GM18502 (cell line): ENCODE measurements around the gene PTH2.
"Not testable (repeated sequence)": the region's sequence is repeated elsewhere in the genome, so short reads cannot be mapped to it uniquely, and the experiment has no call there.

Source experiments
- ATAC-seq: cut with Tn5 transposase; IDR thresholded peaks from one replicate; pipeline ENCODE4 v1.9.1; 2021; ENCODE audit warnings: mild to moderate bottlenecking; ENCODE audit not compliant: unreplicated experiment, poor library complexity

PTH2 gene

GRCh38 chr19:49450405-49450804 is 27.2 kb upstream of the PTH2 start:
- no peak for ATAC-seq

DNA sequence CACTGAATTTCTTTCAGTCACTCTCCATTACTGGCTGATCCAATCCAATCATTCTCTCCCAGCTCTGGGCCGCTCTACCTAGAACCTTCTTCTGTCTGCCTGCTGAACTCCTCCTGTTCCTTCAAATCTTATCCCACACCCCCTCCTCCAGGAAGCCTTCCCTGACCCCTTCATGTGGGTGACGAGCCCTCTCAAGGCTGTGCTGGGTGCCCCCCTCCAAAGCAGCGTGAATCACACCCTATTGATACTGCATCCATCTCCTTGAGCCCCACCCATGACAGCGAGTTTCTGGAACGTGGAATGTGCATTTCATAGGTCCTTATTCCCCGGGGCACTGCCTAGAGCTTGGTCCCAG is 25.2 kb upstream of the PTH2 start:
- ATAC-seq: no peak

DNA sequence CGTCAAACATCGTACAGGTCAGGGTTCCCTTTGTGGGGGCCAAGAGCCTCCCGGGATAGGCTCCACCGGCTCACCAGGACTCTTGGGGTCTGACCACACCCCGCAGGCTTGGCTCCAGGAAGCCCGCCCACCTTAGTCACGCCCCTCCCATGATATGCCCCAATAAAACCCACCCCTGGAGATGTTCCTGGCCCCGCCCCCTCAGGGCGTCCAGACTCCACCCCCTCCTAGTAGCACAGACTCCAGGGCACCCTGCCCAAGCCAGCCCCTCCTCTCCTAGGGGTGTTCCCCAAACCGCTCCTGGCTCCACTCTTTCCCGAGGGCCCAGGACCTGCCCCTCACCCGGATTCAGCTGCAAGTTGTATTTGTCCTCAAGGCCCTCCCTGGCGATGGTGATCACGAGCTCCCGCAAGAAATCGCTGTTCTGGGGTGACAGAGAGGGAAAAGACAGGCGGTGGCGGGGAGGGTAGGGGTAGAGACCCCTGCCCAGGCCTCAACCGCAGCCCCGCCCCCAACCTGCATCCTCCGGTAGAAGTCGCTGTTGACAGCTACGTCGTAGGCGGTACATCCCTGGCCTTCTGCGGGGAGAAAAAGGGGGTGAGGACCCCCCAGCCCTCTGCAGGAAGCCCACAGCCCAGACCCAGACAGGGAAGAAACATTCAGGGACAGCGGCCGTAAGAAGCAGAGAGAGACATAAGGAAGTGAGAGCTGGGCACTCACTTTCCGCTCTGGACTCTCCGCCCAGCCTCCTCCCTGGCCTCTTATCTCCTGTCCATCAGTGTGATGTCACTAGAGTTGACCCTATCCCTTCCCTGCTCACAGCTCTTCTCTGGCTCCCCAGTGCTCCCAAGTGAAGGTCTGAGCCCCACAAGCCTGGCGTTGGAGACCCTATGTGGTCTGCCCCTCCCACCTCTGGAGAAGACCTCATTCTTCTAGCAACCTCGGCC is 24.5 kb upstream of the PTH2 start:
- no peak for ATAC-seq

DNA sequence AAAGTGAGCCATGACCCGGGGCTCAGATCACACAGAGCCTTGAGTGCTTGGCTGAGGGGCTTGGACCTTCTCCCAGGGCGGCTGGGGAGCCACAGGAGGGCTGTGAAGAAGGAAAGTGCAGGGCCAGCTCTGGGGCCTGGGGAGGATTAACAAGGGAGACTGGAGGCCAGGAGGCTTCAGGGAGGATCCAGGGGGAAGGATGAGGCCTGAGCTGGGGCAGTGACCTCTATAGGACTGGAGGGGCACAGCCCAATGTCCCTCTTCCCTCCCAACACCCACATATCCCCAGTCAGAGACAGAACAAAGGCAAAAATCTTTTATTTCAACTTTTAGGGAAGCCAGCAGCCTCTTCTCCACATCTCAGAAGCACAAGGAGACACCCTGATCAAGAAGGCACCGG is 22.8 kb upstream of the PTH2 start:
- no peak for ATAC-seq

- ATAC-seq: not testable (repeated sequence)
Observed at GRCh38 chr19:49444100-49444700, 21.0 kb upstream of the PTH2 start.

GRCh38 chr19:49443366-49444099 is 20.3 kb upstream of the PTH2 start:
- peak; percentile 80 for ATAC-seq

GRCh38 chr19:49442771-49443365 is 19.6 kb upstream of the PTH2 start:
- ATAC-seq: peak; percentile 9

DNA sequence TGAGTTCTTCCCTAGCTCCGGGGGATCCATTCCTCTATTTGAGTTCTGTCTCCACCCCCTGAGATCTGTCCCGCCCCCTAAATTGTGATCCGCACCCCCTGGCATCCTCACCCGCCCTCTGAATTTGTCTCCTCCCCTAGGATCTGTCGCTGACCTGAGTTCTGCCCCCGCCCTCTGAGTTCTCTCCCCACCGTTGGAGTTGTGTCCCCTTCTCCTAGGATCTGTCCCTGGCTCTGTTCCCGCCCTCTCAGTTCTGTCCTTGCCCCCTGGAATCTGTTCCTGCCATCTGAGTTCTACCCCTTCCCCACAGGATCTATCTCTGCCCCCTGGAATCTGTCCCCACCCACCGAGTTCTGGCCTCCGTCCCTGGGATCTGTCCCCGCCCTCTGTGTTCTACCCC is 19.1 kb upstream of the PTH2 start:
- ATAC-seq: no peak

GRCh38 chr19:49441960-49442350 is 18.7 kb upstream of the PTH2 start:
- ATAC-seq: no peak

DNA sequence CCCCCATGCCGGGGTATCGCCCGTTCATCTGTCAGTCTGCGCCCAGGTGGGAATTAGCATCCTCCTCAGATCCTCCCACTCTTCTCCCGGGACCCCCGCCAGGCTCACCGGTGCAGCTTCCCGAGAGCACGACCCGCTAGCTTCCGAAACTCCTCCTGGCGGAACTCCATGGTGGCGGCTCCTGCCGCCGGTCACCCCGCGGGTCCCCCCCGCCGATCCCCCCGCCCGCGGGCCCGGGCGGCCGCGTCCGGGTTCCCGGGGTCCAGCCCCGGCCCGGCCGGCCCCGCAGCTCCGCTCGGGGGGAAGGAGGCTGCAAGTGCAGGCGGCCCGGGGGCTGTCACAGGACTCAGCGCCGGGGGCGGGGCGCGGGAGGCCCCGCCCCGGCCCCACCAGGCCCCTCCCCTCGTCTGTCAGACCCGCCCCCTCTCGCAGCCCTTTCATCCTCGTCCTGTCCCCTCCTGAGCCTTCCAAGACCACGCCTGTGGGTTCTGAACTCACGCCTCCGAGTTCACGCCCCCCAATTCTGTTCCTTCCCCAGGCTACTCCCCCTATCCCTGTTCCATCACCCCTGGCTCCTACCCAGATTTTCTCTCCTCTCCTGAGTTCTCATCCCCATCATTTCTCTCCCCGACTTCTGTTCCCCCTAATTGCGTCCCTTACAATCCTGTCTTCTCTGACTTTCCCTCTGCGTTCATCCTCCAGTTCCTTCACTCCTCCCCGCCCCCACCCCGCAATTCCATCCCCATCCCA is 18.1 kb upstream of the PTH2 start, which contains the start of gene SLC17A7:
TSS of gene SLC17A7 (minus strand) at position 318 of the 750 bp plus-strand sequence. CDS start at position 170, 148 bp downstream.
- ATAC-seq: no peak

GRCh38 chr19:49440439-49441209 is 17.4 kb upstream of the PTH2 start:
- ATAC-seq: no peak

- no peak for ATAC-seq
Observed at GRCh38 chr19:49439836-49440235, 16.6 kb upstream of the PTH2 start.

DNA sequence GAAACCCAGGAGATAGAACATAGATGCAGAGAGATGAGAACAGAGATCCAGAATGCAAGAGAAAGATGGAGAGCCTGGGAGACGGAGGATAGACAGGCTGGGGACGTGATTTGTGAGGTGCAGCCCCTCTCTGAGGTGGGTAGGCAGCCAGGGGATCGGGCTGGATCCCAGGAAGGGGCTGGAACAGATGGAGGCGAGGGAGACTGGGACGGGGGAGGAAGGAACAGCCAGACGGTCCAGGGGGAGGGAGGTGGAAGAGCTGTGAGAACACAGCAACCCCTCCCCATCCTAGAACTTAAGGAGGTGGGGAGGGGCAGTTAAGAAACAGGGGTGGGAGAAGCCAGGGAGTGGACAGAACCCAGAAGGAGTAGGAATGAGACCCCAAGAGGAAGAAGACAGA is 15.0 kb upstream of the PTH2 start:
- no peak for ATAC-seq

DNA sequence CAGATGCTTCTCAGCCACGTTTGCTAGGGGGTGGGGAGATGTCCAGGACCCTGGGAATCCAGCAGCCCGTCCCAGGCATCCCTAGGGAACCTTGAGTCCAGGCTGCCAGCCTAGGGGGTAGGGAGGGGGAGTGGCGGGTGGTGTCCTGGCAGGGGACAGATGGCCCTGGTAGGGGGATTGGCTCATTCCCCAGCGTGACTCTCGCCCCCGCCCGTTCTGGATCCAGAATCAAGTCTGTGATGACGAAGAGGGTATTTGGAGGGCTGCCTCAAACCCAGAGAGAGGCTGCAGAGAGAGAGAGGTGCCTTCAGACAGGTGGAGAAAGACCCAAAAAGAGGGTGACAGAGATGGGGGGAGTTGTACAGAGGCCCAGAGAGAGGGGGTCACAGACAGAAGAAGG is 14.0 kb upstream of the PTH2 start:
- ATAC-seq: no peak

- no peak for ATAC-seq
Observed at GRCh38 chr19:49436381-49437017, 13.3 kb upstream of the PTH2 start.

DNA sequence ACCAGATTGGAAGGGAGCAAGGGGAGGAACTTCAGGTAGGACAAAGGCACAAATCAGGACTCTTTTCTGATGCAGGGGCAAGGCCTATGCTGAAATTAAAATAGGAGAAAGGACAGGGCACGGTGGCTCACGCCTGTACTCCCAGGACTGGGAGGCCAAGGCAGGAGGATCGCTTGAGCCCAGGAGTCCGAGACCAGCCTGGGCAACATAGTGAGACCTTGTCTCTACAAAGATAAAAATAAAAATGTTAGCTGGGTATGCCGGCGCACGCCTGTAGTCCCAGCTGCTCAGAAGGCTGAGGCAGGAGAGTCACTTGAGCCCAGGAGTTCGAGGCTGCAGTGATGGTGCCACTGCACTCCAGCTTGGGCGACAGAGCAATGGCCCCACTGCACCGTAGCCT is 12.4 kb upstream of the PTH2 start:
- ATAC-seq: no peak

DNA sequence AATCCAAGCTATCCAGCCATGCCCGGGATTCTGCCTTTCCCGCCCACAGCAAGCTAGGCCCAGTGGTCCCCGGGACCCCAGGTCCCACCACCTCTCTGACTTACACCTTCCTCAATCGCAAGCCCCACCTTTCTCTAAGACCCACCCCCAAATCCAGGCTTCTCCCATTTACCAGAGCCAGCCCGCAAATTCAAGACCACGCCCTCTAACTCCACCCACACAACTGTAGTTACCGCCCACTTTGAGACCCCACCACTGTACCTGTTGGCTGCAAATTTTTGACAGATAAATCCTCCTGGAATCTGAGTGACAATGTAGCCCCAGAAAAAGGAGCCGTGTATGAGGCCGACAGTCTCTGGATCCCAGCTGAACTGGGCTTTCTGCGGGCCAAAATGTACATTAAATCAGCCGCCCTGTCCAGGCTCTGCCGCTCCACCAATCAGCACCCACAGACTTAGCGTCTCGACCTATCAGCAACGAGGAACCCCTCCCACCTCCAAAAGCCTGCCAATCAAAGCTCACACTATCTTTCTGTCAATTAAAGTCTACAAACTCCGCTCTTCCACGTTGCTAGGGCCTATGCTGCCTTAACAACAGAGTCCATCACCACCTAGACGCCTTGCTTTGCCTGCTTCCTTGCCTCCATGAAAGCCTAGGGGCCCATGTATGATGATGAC is 11.8 kb upstream of the PTH2 start:
- ATAC-seq: no peak

DNA sequence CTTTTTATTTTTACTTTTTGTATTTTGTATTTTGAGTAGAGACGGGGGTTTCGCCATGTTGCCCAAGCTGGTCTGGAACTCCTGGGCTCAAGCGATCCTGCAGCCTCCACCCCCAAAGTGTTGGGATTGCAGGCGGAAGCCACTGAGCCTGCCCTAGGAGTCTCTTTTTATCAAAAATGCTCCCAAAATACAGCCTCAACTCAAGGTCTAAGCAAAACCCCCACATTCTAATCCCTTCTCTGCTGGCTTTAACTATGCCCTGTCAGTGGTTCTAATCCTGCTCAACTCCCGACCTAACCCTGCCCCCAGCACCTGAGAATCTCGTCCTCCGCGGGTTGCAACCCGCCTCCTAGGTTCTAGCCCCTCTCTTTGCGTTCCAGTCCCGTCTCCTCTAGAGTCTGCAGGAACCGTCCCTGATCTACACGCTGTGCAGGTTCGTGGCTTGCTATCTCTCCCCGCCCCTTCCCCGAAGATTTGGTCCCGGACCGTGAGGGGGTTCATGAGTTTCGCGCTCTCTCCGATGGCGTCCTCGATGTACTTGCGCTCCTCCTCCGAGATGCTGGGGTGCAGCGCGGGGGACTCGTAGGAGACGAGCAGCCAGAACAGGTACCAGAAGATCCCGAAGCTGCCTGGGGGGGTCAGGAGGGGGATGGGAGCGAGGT is 10.1 kb upstream of the PTH2 start:
- no peak for ATAC-seq
